Esophagus muscularis mucosa (tissue), 3 donors: ENCODE data around the gene CETN2.

Experiments
- POLR2A ChIP-seq: fragments of 450-650 bp; IDR thresholded peaks from one replicate; pipeline ENCODE4 v1.6.1; 2017; ENCODE audit warnings: antibody characterized with exemption, moderate library complexity, mild to moderate bottlenecking, low read depth
- POLR2AphosphoS5 ChIP-seq, 2 donors: sonication (generic); formaldehyde crosslinking; IDR thresholded peaks; one replicate each; pipeline ENCODE4 v1.6.1; 2017; ENCODE audit warnings: antibody characterized with exemption in 2 of 2
- TF ChIP-seq, protein P1 (sequence below), 3 experiments: fragments of 200-600 bp in 2 of 3; fragments of 450-650 bp in 1 of 3; sonication (generic) in 2 of 3; IDR thresholded peaks; one replicate each; pipeline ENCODE4 v1.5.1; 2017 to 2019; ENCODE audit warnings: antibody characterized with exemption in 3 of 3, mild to moderate bottlenecking in 2 of 3, moderate library complexity in 1 of 3

DNA sequence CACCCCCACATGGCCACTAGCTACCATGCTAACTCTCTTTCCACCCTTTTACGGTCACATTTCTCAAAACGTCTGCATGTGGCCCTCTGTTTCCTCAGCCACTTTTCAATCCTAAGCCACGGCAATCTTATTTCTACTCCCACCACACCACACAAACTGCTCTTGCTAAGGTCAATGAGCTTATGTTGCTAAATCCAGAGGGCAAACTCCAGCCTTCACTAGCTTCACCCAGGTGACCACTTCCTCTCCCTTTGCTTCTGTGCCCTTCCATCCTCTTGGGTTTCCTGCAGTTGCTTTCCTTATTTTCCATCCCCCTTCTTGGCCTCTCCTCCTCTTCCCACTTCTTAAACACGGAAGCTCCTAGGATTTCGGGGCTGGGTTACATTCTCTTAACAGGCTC is 16.5 kb downstream of the CETN2 start:
- TF ChIP-seq, protein P1, sequence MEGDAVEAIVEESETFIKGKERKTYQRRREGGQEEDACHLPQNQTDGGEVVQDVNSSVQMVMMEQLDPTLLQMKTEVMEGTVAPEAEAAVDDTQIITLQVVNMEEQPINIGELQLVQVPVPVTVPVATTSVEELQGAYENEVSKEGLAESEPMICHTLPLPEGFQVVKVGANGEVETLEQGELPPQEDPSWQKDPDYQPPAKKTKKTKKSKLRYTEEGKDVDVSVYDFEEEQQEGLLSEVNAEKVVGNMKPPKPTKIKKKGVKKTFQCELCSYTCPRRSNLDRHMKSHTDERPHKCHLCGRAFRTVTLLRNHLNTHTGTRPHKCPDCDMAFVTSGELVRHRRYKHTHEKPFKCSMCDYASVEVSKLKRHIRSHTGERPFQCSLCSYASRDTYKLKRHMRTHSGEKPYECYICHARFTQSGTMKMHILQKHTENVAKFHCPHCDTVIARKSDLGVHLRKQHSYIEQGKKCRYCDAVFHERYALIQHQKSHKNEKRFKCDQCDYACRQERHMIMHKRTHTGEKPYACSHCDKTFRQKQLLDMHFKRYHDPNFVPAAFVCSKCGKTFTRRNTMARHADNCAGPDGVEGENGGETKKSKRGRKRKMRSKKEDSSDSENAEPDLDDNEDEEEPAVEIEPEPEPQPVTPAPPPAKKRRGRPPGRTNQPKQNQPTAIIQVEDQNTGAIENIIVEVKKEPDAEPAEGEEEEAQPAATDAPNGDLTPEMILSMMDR (IDR thresholded peaks at IDR 0.05), result no peak
- no peak for TF ChIP-seq POLR2A
- no peak for TF ChIP-seq POLR2AphosphoS5 (IDR thresholded peaks at IDR 0.05)
